GM21447 (cell line): ENCODE data around the gene KATNB1.

Source experiments
- ATAC-seq: cut with Tn5 transposase; IDR thresholded peaks from one replicate; pipeline ENCODE4 v1.9.1; 2021; ENCODE audit not compliant: unreplicated experiment

Gene KATNB1

DNA sequence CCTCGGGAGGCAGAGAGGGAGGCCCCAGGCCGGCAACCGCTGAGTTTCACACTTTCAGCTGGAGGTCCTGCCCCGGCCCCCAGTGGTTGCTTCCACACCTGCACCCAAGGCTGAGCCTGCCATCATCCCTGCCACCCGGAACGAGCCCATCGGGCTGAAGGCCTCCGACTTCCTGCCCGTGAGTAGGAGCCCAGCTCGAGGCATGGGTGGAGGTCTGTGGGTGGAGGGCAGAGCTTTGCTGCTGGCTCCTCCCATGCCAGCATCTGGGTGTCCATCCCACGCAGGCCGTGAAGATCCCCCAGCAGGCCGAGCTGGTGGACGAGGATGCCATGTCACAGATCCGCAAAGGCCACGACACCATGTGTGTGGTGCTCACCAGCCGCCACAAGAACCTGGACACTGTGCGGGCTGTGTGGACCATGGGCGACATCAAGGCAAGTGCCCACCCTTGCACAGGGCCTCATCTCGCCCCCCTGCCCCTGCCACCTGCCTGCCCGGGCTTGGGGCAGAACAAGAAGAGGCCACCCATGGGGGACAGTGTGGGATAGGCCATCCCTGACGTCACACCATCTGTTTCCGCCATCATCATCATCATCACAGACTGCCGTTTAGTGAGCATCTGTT is 19.6 kb downstream of the KATNB1 start:
- ATAC-seq: no peak

DNA sequence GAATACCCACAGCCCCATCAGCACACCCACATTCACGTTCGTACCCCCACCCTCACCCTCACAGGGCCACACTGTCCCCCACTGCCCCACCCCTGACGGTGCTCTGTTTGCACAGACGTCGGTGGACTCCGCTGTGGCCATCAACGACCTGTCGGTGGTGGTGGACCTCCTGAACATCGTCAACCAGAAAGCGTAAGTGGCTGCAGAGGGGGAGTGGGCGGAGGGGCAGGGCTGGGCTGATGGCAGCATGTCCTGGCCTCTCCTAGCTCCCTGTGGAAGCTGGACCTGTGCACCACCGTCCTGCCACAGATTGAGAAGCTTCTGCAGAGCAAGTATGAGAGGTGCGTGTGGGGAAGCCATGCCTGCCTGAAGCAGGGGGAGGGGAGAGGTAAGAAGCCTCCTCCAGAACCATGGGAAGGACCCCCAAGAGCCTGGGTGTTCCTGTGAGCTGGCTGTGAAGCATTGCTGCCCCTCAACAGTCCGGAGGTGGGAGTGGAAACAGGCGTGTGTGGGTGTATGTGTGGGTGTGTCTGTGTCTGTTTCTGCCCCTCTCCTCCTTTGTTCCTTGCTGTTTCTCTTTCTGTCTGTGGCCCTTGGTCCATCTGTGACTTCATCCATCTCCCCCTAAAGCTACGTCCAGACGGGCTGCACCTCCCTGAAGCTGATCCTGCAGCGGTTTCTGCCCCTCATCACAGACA is 20.3 kb downstream of the KATNB1 start:
- ATAC-seq: no peak

DNA sequence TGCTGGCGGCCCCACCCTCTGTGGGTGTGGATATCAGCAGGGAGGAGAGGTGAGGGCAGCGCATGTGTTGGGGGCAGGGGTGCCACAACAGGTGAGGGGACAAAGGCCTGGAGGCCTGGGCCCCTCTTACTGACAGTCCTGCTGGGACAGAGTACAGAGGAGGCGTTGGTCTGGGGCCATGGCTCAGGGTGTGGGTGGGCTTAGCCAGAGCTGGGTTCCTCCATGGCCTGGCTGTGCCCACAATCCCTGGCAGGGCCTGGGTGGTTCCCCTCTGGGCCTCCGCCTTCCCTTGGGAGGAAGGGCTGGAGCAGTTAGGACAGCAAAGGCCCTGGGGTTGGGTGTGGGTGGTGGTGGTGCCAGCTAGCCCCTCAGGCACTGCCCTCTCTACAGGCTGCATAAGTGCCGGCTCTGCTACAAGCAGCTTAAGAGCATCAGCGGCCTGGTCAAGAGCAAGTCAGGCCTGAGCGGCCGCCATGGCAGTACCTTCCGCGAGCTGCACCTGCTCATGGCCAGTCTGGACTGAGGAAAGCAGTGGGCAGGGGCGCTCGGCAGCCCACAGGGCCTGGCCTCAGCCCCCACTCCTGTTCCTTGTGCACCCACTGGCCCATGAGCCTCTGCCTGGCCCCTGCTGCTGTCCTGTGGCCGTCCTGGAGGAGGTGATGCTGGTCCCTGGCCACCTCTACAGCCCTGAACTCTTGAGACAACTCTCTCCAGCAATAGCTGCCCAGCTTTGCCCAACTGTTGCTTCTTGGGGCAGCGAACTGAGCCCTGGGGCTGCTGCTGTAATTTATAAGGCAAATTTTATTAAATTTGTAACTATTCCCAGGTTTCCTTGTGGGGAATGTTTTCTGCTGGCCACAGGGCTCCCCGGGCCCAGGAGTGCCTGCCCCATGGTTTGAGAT is 21.1 kb downstream of the KATNB1 start:
- ATAC-seq: peak; percentile 9

DNA sequence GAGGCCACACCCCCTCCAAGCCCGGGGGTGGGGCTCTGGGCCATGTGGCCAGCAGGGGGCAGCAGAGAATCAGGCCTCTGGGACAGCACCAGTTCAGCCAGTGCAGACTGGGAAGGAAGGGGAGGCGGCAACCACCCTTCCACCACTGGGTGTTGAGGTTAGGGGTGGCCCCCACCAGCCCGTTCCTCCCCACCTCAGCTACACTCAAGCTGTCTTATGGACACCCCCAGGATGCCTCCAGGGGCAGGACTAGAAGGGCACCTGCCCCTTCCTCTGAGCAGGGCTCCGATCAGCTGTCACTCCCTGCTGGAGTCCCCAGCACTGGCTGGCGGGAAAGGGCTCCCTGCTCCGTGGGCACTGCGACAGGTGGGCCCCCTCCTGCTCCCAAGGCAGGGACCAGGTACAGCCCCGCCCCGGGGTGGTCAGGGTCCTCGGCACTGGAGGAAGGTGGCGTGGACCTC is 21.8 kb downstream of the KATNB1 start:
- ATAC-seq: peak; percentile 76

DNA sequence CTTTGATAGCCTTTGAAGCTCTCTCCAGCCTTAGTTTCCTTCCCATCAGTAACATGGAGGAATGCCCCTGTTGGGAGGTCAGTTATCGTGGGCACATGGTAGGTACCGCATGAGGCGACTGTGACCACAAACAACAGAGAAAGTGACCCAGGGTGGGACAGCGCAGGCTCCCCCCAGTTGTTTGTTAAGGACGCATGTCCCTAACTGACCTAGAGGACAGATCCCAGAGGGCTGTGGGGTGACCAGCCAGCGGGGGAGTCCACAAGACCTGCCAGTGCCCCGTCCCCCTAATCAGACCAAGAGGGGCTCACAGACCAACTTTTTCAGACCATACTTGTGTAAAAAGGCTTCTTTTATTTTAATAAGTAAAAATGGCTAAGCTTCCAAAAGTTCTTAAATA is 22.3 kb downstream of the KATNB1 start:
- no peak for ATAC-seq

DNA sequence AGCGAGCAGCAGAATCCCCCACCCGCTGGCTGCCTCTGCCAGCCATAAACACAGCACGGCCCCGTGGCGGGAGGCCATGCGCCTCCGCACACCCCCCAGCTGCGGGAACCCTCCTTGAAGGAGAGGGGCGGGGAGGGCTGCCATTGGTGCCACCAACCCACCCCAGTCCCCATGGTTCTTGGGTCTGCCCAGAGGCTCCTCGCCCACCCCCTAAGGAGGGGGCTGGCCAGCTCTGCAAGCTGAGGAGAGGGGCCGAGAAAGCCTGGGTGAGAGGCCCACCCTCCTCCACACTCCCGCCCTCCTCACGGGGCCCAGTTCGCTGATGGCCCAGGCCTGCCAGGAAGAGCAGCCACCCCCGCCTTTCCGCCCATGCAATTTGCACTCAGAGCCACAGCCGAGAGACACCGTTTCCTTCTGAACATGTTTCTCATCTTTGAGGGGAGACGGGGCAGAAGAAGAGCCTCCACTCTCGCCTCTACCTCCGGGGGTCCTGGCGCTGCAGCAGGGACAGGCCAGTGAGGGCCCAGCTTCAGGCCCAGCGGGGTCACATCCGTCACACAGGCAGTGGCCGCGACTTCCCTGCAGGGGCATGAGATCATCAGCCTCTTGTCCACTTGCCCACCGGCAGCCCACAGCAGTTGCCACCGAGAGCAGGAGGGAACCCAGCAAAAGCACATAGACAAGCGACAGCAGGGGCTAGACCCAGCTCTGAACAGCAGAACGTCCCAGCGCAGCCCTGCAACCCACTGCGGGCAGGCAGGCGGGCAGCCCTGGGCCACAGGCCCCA is 23.0 kb downstream of the KATNB1 start:
- no peak for ATAC-seq

DNA sequence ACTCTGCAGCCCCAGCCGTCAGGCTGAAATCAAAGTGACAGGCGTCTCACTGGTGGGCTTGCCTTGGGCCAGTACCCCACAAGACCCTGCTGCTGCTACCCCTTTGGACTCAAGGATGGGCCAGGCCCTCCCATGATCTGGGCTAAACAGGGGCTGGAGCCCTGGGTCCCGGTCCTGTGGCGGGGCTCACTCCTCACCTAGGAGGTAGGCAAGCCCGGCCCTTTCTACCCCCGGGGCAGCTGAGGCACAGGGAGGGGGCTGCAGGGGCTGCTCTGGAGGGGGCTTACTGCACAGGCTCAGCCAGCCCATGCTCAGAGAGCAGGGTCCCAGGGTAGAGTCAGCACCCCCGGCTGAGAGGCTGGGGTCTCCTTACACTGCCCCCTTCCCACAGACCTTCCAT is 23.6 kb downstream of the KATNB1 start:
- ATAC-seq: no peak

DNA sequence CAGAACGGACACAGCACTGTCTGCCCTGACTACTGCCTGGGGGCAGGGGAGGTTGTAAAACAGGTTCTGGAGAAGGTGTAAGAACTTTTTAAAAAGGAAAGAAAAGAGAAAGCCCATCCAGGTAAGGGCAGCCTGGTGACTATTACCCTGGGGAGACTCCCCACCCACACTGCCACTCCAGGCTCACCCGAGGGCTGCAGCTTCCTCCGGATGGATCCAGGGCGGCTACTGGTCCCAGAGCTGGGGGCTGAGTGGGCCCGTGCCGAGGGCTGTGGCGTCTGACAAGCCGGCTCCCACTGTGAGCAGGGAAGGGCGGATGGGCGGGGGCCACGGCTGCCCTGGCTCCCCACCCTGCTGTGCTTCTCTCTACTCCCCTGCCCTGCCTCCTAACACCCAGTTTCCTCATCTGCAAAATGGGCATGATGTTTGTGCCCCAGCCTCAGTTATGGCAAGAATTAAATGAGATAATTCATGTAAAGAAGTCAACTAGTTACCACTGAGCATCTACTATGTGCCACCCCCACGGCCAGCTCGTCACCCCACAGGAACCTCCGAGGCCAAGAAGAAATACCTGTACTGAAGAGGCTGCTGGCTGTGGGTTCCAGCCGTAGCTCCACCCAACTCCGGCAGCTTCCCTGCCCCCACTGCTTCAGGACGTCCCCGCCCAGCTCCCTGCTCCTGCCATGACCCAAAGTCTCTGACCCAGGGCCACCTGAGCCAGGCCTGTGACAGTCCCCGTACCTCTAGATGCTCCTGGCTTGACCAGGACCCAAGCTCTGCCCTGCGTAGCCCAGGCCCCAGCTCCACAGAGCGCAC is 24.2 kb downstream of the KATNB1 start:
- ATAC-seq: no peak

DNA sequence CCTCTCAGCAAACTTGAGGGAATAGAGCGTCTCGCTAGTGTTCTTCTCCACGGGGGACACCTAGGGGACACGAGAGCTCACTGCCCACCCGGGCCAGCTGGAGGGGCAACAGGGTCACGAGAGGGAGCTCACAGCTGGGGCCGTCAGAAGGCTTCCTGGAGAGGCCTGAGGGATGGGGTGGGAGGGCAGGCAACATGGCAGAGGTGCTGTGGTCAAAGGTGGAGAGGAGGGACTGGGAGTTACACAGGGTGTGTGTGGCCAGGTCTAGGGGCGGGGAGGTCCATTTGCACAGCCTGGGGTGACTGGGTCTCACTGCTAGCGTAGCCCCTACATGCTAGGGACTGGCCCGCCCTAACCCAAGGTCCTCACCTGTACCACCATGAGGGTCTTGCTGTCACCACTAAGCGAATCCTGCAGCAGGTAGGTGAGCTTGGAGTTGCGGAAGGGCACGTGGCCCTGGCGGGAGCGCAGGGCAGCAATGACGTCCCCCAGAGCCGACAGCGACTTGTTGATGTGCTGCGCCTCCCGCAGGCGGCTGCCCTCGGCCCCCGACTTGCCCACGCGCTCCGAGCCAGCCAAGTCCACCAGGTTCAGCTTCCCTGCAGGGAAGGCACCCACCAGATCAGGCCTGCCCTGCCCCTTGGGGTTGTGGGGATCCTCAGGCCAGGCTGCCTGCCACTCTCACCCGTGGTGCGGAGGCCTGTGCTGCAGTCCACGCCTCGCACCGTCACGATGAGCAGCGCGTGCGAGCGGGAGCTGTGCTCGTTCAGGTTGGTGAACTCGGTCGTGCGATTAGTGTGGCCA is 25.0 kb downstream of the KATNB1 start:
- ATAC-seq: no peak

DNA sequence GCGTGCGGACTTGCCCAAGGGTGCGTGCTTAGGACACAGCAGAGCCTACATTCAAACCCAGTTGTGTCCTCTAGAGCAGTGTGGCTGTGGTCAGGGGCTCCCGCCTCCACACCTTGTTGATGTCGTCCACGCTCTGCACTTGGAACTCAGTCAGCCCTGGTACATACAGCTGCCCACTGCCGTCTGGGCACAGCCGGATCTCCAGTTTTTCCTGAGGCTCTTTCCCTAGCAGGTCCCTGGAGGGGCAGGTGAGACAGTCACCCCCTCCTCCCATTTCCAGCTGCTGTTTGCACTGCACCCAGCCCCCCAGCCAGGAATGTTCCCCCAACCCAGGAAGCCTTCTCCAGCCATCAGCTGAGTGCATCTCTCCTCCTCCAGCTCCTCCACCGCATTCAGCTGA is 25.7 kb downstream of the KATNB1 start:
- no peak for ATAC-seq

DNA sequence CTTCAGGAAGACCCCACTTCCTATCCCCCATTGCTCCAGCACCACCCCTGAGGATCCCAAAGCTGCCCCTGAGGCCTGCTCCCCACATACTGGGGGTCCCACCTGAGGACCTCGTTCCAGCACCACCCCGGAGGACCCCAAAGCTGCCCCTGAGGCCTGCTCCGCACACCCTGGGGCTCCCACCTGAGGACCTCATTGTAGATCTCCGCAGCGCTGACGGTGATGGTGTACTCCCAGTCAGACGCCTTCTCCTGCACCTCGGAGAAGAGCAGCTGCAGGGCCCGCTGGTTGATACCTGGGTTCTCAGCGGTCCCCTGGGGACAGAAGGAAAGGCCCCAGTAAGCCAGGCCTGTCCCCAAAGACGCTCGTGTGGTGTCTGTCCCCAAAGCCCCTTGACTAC is 26.4 kb downstream of the KATNB1 start:
- no peak for ATAC-seq

DNA sequence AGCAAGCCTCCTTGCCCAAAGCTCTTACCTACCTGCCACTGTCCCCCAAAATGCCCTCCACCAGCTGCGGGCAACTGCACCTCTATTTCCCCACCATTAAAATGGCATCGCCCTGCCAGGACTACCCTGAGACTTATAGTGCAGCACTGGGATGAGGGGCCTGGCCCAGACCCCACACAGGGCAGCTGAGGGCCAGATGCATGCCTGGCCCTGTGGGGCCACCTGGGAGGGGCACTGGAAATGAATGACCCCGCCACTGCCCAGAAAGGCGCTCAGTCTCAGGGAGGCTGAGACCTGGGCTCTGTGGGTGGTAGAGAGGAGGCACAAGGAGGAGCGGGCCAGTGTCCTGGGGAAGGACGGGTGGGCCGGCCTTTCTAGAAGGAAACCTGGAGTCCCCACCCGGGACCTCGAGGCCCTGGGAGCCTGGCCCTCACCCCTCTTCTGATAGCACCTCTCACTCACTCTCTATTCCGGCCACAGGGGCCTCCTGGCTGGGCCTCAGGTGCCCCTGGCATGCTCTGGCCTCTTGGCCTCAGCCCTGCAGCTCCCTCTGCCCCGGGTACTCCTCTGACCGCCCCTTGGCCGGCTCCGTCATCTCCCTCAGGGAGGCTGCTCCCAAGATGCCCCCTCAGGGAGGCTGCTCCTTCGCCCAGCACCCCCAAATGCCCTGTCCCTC is 26.9 kb downstream of the KATNB1 start:
- no peak for ATAC-seq

DNA sequence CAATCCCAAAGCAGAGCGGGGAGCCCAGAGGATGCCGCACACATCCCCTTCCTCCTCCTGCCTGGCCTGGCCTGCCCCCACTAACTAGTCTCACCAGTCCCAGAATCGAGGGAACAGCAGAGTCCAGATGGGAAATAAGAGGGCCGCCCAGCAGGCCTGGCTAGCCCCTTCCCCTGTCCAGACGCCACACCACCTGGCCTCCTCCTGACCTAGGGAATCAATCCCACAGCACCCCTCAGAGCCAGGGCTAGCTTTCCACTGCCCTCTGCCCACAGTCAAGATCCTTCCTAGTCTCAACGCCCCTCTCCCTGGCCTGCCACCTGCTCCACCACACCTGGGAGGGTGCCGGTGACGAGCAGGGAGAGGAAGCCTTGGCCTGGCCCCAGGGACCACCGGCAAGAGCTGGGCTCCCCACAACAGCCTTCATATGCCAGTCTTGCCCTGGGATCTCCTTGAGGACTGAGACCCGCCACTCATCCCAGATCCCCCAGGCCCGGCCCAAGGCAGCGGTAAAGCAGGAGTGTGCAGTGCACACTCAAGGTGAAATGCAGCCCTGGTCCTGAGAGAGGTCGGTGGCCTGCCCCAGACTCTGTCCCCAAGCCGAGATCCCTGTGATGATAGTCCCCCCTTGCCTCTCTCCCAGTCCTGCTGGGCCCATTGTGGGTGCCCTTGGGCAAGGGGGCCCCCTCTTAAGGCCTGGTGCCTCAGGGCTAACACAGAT is 27.9 kb downstream of the KATNB1 start:
- ATAC-seq: no peak

DNA sequence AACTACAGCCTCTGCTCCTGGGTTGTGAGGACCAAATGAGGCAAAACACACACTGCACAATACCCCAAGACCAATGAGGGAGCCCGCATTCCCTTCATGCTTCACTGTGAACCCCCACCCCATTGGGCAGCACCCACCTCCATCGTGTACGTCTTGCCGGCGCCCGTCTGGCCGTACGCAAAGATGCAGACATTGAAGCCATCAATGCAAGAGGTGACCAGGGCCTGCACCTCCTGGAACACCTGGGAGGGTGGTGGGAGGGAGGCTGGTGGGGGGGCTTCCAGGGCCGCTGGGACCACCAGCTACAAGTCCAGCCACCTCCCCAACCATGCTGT is 28.4 kb downstream of the KATNB1 start:
- ATAC-seq: no peak

DNA sequence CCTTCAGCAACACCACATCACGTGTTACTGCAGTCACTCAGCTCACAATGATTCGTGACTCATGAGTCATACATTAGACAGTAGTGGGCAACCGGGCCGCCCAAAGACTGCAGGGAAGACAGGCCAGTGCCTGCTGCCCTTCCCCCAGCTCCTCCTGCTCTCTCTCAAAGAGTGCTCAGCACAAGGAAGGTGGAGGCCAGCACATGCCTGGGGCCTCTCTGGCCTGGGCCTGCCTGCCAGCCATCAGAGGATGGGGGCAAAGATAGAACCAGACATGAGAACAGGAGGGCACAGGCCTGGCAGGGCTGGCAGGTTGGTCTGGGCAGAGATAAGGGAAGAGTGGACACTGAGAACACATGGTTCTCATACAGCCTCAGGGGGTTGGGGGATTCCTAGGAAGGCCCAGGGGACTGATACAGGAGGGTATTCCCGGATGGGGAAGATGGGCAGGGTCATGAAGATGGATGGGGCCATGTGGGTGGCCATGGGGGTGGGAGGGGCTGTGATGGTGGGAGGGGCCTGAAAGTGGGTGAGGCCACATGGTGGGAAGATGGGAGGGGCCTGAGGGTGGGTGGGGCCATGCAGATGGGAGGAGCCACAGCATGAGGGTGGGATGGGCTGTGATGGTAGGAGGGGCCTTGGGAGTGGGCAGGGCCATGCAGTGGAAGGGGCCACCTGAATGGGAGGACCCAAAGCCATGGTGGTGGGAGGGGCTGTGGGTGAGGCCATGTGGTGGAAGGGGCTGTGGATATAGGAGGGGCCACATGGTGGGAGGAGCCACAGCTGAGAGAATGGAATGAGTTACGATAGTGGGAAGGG is 29.0 kb downstream of the KATNB1 start:
- ATAC-seq: no peak

DNA sequence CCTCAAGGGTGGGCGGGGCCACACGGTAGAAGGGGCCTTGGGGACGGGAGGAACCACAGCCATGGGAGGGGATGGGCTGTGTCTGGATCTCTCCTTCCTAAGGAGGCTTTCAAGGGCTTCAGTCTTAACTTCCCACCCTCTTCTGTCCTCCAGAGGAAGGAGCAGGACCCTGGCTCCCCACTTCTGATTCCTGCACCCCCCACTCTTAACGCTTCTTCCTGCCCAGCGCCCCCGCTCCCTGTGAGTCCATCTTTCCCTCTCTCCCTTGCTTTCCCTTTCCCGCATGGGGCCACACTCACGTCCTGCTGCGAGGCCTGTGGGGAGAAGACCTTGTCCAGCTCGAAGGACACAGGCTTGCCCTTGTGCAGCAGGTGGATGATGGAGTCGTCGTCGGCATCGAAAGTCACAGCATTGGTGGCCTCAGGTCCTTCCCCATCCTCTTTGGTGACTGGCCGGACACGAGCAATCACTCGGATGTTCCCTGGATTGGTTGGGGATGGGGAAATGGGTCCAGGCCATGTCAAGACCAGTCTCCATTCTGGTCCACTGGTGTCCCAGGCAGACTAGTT is 29.7 kb downstream of the KATNB1 start:
- ATAC-seq: no peak

DNA sequence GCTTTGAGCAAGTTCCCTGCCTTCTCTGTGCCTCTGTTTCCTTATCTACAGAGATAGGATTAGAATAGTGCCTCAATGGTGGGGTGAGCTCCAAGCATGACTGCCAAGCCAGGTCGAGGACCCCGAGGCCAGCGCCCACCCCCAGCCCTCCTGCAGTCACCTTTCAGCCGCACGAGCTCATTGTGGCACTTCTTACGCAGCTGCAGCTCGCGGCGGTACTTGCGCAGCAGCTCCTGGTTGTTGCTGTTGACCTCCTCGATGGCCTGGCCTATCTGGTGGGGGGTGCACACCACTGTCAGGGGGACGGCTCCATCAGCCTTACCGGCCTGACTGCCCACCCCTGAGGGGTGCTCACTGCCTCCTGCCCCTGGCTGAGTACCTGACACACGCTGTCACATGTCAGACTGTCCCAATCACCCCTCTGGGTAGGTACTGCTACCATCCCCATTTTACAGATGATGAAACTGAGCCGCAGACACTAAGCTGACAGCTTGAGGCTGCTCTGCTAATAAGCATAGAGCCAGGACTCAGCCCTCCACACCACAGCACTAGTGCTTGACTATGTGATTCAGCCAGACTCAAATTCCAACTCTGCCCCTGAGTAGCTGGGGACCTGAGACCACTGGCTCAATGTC is 31.3 kb downstream of the KATNB1 start:
- ATAC-seq: no peak
